Testis (tissue), 5 donors: Measurements from ENCODE around the gene CITED1. TPM values are rescaled to one million over a fixed set of nuclear protein-coding genes. Genes with fewer than 3 reads are reported as not detected.

Source experiments
- DNase-seq: peaks from one replicate; pipeline ENCODE4 v3.0.0-alpha.2; 2019
- H3K27ac ChIP-seq, 2 donors: fragments of 200-600 bp; sonication (generic); one replicate each; pipeline ENCODE4 v1.5.1; 2019
- H3K27me3 ChIP-seq: fragments of 200-600 bp; sonication (generic); one replicate; pipeline ENCODE4 v1.5.1; 2019
- H3K36me3 ChIP-seq: fragments of 200-600 bp; sonication (generic); one replicate; pipeline ENCODE4 v1.5.1; 2017; ENCODE audit warnings: low read depth; ENCODE audit errors: missing control alignments
- H3K4me1 ChIP-seq: fragments of 200-600 bp; sonication (generic); one replicate; pipeline ENCODE4 v1.5.1; 2019
- H3K4me3 ChIP-seq, 2 donors: fragments of 200-600 bp; sonication (generic); one replicate each; pipeline ENCODE4 v1.5.1; 2017 to 2019
- H3K9me3 ChIP-seq: fragments of 200-600 bp; sonication (generic); one replicate; pipeline ENCODE4 v1.5.1; 2017
- CTCF ChIP-seq, 3 experiments: fragments of 450-650 bp in 2 of 3; fragments of 200-600 bp in 1 of 3; sonication (generic) in 1 of 3; IDR thresholded peaks; one replicate each; pipeline ENCODE4 v1.5.1; 2016 to 2019; ENCODE audit warnings: antibody characterized with exemption in 3 of 3, mild to moderate bottlenecking in 2 of 3, moderate library complexity in 1 of 3
- POLR2A ChIP-seq: fragments of 450-650 bp; IDR thresholded peaks from one replicate; pipeline ENCODE4 v1.6.1; 2017; ENCODE audit warnings: antibody characterized with exemption, mild to moderate bottlenecking, moderate library complexity
- WGBS, 2 donors: methylation state at CpG; one replicate each; pipeline ENCODE4 v1.1.5; 2018; 5-methylcytosine and 5-hydroxymethylcytosine counted together
- intact Hi-C: fragments of 100-400 bp; cut with DNase I; formaldehyde crosslinking; loops from one replicate; pipeline ENCODE4 v1.15.1; 2023; ENCODE audit warnings: low total_unique reads
- long read RNA-seq, 2 donors: transcript quantifications; one replicate each; lab custom pipeline, GENCODE V29; 2026
- polyA plus RNA-seq: library from polyadenylated mRNA; stranded (reverse); fragments of 350-450 nt; fragmentation: Illumina TruSeq; extraction: RNeasy Lipid Tissue Mini Kit (QIAGEN cat#74804); gene quantifications from one replicate; pipeline ENCODE4 v1.2.3, GENCODE V29; 2014; ENCODE audit warnings: low read depth, low replicate concordance; ENCODE audit not compliant: insufficient read depth
- total RNA-seq, 2 donors: library from RNA; depleted of rRNA; stranded (reverse); fragments of >200 nt; gene quantifications; one replicate each; pipeline ENCODE4 v1.2.3, GENCODE V29; 2016

The CITED1 gene
- 100 to 1,000 TPM; 439 to 593 TPM for total RNA-seq
- 323 TPM for polyA plus RNA-seq
- long read RNA-seq, donor 1, transcript CITED1-201 (3 exons, 1,231 nt): minor isoform, 7 of 220 reads
- long read RNA-seq, donor 1, transcript CITED1-206 (4 exons, 941 nt): minor isoform, 29 of 220 reads
- long read RNA-seq, donor 1, transcript CITED1-202 (3 exons, 886 nt): minor isoform, 7 of 220 reads
- long read RNA-seq, donor 1, transcript CITED1-207 (3 exons, 820 nt): major isoform, 152 of 220 reads
- long read RNA-seq, donor 1, partial matches to known transcripts: 0 of 220 reads
- long read RNA-seq, donor 1, other reads (novel, unspliced or antisense): 21 of 220 reads
- long read RNA-seq, donor 2, transcript CITED1-207 (3 exons, 820 nt): major isoform, 123 of 176 reads
- long read RNA-seq, donor 2, transcript CITED1-206 (4 exons, 941 nt): minor isoform, 18 of 176 reads
- long read RNA-seq, donor 2, transcript CITED1-201 (3 exons, 1,231 nt): minor isoform, 7 of 176 reads
- long read RNA-seq, donor 2, transcript CITED1-202 (3 exons, 886 nt): minor isoform, 10 of 176 reads
- long read RNA-seq, donor 2, partial matches to known transcripts: 0 of 176 reads
- long read RNA-seq, donor 2, other reads (novel, unspliced or antisense): 14 of 176 reads

GRCh38 chrX:72305286-72306084 lies at the start of gene CITED1:
Gene CITED1, minus strand, starts transcription at chrX:72305914. Its CDS starts 3,045 bp downstream, at chrX:72302869.
- intact Hi-C loops: no loop called here
- no peak for TF ChIP-seq POLR2A
- TF ChIP-seq CTCF (IDR thresholded peaks at IDR 0.05): no peak
- no peak within 1 kb of the TSS for H3K27ac ChIP-seq
- H3K4me1 ChIP-seq: no peaks in the 10 kb centered on the region
- no peaks in the 10 kb centered on the region for H3K36me3 ChIP-seq
- peak within 1 kb of the TSS; percentile 44 to 62 for H3K4me3 ChIP-seq
- H3K27me3 ChIP-seq: no peaks in the 10 kb centered on the region
- 0% methylated on average over 1 to 30 of the region's 68 CpGs for WGBS, 2 donors
- peak; percentile 76 for DNase-seq
- H3K9me3 ChIP-seq: no peaks in the 10 kb centered on the region

GRCh38 chrX:72352786-72353185 lies 47.1 kb upstream of the CITED1 start:
- Histone ChIP-seq H3K9me3 (no peaks in the 10 kb centered on the region), H3K36me3 (no peaks in the 10 kb centered on the region), H3K4me3 (no peak overlapping the region), H3K27ac (no peak overlapping the region), H3K27me3 (no peaks in the 10 kb centered on the region), H3K4me1 (peaks cover 4% of the 10 kb centered on the region)
- no peak for DNase-seq
- 86 to 87% methylated on average over 3 of the region's 3 CpGs for WGBS, 2 donors
- TF ChIP-seq POLR2A (no peak), CTCF (IDR thresholded peaks at IDR 0.05) (no peak)
- intact Hi-C loops: no loop called here

GRCh38 chrX:72351606-72352334 lies 46.1 kb upstream of the CITED1 start:
- no peak for DNase-seq
- TF ChIP-seq CTCF (IDR thresholded peaks at IDR 0.05): no peak
- TF ChIP-seq POLR2A: no peak
- no peak overlapping the region for H3K27ac ChIP-seq
- no peaks in the 10 kb centered on the region for H3K36me3 ChIP-seq
- H3K27me3 ChIP-seq: no peaks in the 10 kb centered on the region
- 54 to 56% methylated on average over 7 to 8 of the region's 8 CpGs for WGBS, 2 donors
- peaks cover 5% of the 10 kb centered on the region for H3K4me1 ChIP-seq
- intact Hi-C loops: no loop called here
- H3K4me3 ChIP-seq: no peak overlapping the region
- H3K9me3 ChIP-seq: no peaks in the 10 kb centered on the region

- no peaks in the 10 kb centered on the region for H3K36me3 ChIP-seq
- intact Hi-C loops: no loop called here
- no peaks in the 10 kb centered on the region for H3K9me3 ChIP-seq
- no peak for DNase-seq
- no peak overlapping the region for H3K4me3 ChIP-seq
- 74 to 87% methylated on average over 3 of the region's 3 CpGs for WGBS, 2 donors
- TF ChIP-seq POLR2A (no peak), CTCF (IDR thresholded peaks at IDR 0.05) (no peak)
- H3K27ac ChIP-seq: no peak overlapping the region
- peaks cover 5% of the 10 kb centered on the region for H3K4me1 ChIP-seq
- H3K27me3 ChIP-seq: no peaks in the 10 kb centered on the region
Observed at GRCh38 chrX:72349190-72349589, 43.5 kb upstream of the CITED1 start.
